ENCODE data around the gene DUSP28.
"Not testable (repeated sequence)": the region's sequence is repeated elsewhere in the genome, so short reads cannot be mapped to it uniquely, and the experiment has no call there.

DNA sequence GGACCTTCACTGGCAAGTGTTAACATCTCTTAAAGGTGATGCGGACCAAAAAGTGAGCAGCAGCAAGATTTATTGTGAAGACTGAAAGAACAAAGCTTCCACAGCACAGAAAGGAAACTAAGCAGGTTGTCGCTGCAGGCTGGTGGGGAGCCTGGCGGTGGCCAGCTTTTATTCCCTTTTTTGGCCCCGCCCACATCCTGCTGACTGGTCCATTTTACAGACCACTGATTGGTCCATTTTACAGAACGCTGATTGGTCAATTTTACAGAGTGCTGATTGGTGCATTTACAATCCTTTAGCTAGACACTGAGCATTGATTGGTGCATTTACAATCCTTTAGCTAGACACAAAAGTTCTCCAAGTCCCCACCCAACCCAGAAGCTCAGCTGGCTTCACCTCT lies 38.3 kb upstream of the DUSP28 start:
- TF ChIP-seq, protein P1, sequence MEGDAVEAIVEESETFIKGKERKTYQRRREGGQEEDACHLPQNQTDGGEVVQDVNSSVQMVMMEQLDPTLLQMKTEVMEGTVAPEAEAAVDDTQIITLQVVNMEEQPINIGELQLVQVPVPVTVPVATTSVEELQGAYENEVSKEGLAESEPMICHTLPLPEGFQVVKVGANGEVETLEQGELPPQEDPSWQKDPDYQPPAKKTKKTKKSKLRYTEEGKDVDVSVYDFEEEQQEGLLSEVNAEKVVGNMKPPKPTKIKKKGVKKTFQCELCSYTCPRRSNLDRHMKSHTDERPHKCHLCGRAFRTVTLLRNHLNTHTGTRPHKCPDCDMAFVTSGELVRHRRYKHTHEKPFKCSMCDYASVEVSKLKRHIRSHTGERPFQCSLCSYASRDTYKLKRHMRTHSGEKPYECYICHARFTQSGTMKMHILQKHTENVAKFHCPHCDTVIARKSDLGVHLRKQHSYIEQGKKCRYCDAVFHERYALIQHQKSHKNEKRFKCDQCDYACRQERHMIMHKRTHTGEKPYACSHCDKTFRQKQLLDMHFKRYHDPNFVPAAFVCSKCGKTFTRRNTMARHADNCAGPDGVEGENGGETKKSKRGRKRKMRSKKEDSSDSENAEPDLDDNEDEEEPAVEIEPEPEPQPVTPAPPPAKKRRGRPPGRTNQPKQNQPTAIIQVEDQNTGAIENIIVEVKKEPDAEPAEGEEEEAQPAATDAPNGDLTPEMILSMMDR (IDR thresholded peaks at IDR 0.05), result not testable (repeated sequence)
- not testable (repeated sequence) for TF ChIP-seq EZH2 (IDR thresholded peaks at IDR 0.05)
